Common myeloid progenitor, CD34-positive (primary cell): ENCODE measurements around the gene C3.

Experiments
- CTCF ChIA-PET: fragments of 350-600 bp; sonication (Branson Sonifier 250); formaldehyde crosslinking; loops from one replicate; lab custom pipeline; 2021; ENCODE audit warnings: antibody characterized with exemption; lab: Charles Lee
- POLR2A ChIA-PET: fragments of 350-600 bp; sonication (Branson Sonifier 250); formaldehyde crosslinking; loops from one replicate; lab custom pipeline; 2021; ENCODE audit warnings: antibody characterized with exemption; lab: Charles Lee
- DNase-seq, 3 donors: peaks; one replicate each; pipeline versions ENCODE4 v3.0.0 to v3.0.0-alpha.2; 2013
- H3K27ac ChIP-seq, 2 experiments: 1 replicate in 1 of 2; 2 replicates in 1 of 2; pipeline ENCODE4 v1.7.0; 2013; ENCODE audit warnings: inconsistent platforms in 2 of 2, low read length in 2 of 2, mild to moderate bottlenecking in 2 of 2, low read depth in 1 of 2, moderate library complexity in 1 of 2; ENCODE audit not compliant: severe bottlenecking in 2 of 2, insufficient read depth in 1 of 2, poor library complexity in 1 of 2
- H3K27me3 ChIP-seq, 5 experiments: replicated peaks in 2 of 5; 1 replicate in 3 of 5; 2 replicates in 2 of 5; pipeline versions ENCODE4 v1.6.1 to v1.7.0; 2013; ENCODE audit warnings: low read length in 4 of 5, mild to moderate bottlenecking in 2 of 5, moderate library complexity in 2 of 5, inconsistent platforms in 1 of 5; ENCODE audit not compliant: insufficient read depth in 5 of 5, control insufficient read depth in 4 of 5
- H3K36me3 ChIP-seq, 4 experiments: 1 replicate in 2 of 4; 2 replicates in 2 of 4; pipeline versions ENCODE4 v1.6.1 to v1.7.0; 2013; ENCODE audit warnings: low read length in 3 of 4, control low read depth in 1 of 4, mild to moderate bottlenecking in 1 of 4; ENCODE audit not compliant: control insufficient read depth in 4 of 4, insufficient read depth in 4 of 4
- H3K4me1 ChIP-seq, 4 experiments: 1 replicate in 3 of 4; 2 replicates in 1 of 4; pipeline versions ENCODE4 v1.6.1 to v1.7.1; 2013; ENCODE audit warnings: low read length in 3 of 4, mild to moderate bottlenecking in 3 of 4, control low read depth in 1 of 4, inconsistent platforms in 1 of 4, moderate library complexity in 1 of 4; ENCODE audit not compliant: control insufficient read depth in 4 of 4, insufficient read depth in 4 of 4; ENCODE audit errors: control extremely low read depth in 1 of 4
- H3K4me3 ChIP-seq, 7 experiments: 1 replicate in 4 of 7; 2 replicates in 3 of 7; pipeline versions ENCODE4 v1.5.1 to v1.7.0; 2013; ENCODE audit warnings: mild to moderate bottlenecking in 7 of 7, low read length in 6 of 7, moderate library complexity in 6 of 7, inconsistent platforms in 2 of 7, low read depth in 2 of 7, control low read depth in 1 of 7; ENCODE audit not compliant: insufficient read depth in 4 of 7, control insufficient read depth in 1 of 7; ENCODE audit errors: extremely low read depth in 1 of 7
- H3K9me3 ChIP-seq, 5 experiments: 1 replicate in 4 of 5; 2 replicates in 1 of 5; pipeline versions ENCODE4 v1.6.1 to v1.7.1; 2013; ENCODE audit warnings: low read length in 4 of 5, mild to moderate bottlenecking in 2 of 5, inconsistent platforms in 1 of 5, low read depth in 1 of 5, moderate library complexity in 1 of 5; ENCODE audit not compliant: control insufficient read depth in 4 of 5, insufficient read depth in 2 of 5; ENCODE audit errors: control extremely low read depth in 1 of 5
- WGBS: methylation state at CpG from one replicate; pipeline ENCODE4 v1.1.5; 2013; ENCODE audit not compliant: insufficient coverage; 5-methylcytosine and 5-hydroxymethylcytosine counted together

The C3 gene

DNA sequence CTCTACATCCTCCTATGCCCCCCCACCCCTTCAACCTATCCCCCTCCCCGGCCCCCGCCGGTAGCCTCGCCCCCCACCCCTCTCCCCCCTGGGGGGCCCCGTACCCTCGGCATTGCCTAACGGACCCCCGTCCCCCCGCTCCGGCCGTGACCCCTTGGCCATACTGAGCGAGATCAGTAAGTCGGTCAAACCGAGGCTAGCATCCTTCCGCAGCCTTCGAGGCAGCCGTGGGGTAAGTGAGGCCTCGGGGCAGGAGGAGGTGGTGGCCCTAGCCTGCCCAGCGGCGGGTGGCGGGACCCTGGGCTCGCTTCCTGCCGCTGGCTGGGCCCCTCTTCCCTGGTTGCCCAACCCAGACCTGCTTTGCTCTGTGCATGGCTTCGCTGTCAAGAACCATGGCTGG, 25.5 kb upstream of the C3 start:
- ChIA-PET CTCF (no interaction called here), POLR2A (no interaction called here)
- H3K9me3 ChIP-seq = peaks cover 0 to 4% (median 0%) of the 10 kb centered on the region in 5 experiments
- no peaks in the 10 kb centered on the region for H3K27me3 ChIP-seq
- peaks cover 0 to 6% (median 5%) of the 10 kb centered on the region in 4 experiments for H3K4me1 ChIP-seq
- H3K36me3 ChIP-seq = peaks cover 0 to 40% (median 17%) of the 10 kb centered on the region in 4 experiments
- H3K27ac ChIP-seq = no peak overlapping the region
- 96% methylated on average over 13 of the region's 24 CpGs for WGBS
- DNase-seq = no peak
- no peak overlapping the region for H3K4me3 ChIP-seq

DNA sequence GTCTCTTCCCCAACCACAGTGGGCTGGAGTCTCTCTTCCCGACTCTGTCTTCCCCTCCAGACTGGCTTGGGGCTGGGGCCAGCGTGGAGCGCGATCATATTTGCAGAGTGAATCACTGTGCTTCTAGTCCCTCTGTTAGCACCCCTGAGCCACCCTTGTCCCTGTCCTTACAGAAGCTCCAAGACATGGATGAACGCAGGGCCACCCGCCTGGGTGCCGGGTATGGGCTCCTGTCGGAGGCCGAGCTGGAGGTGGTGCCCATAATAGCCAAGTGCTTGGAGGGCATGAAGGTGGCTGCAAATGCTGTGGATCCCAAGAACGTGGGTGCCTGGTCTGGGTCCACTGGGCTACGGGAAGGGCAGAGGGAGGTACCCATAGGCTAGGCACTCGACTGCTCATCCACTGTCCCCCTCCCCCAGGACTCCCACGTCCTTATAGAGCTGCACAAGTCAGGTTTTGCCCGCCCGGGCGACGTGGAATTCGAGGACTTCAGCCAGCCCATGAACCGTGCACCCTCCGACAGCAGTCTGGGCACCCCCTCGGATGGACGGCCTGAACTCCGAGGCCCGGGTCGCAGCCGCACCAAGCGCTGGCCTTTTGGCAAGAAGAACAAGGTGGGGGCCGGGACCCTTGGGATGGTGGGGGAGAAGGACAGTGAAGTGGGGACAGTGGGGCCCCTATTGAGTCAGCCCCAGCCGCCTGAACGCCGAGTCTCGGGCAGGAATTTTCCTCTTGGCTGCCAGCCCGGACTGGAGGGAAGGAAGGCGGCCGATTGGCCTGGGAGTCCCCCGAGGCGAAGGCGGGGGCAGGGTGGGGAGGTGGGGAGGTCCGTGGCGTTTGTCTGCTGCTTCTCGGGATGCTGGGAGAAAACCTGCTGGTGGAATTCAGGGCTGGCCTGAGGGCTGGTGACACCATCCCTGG, 24.2 kb upstream of the C3 start:
- DNase-seq = no peak
- Histone ChIP-seq H3K4me1 (peaks cover 0 to 19% (median 18%) of the 10 kb centered on the region in 4 experiments), H3K9me3 (peaks cover 0 to 4% (median 0%) of the 10 kb centered on the region in 5 experiments), H3K27me3 (no peaks in the 10 kb centered on the region), H3K36me3 (peaks cover 0 to 40% (median 16%) of the 10 kb centered on the region in 4 experiments), H3K27ac (no peak overlapping the region), H3K4me3 (no peak overlapping the region)
- WGBS = 97% methylated on average over 32 of the region's 41 CpGs
- ChIA-PET POLR2A (no interaction called here), CTCF (interaction anchor here (0.9 to 2.4 kb wide), 2 partner anchors 58 to 119 kb away, joined by 3 to 5 read pairs; no protein-coding TSS in a partner anchor)

DNA sequence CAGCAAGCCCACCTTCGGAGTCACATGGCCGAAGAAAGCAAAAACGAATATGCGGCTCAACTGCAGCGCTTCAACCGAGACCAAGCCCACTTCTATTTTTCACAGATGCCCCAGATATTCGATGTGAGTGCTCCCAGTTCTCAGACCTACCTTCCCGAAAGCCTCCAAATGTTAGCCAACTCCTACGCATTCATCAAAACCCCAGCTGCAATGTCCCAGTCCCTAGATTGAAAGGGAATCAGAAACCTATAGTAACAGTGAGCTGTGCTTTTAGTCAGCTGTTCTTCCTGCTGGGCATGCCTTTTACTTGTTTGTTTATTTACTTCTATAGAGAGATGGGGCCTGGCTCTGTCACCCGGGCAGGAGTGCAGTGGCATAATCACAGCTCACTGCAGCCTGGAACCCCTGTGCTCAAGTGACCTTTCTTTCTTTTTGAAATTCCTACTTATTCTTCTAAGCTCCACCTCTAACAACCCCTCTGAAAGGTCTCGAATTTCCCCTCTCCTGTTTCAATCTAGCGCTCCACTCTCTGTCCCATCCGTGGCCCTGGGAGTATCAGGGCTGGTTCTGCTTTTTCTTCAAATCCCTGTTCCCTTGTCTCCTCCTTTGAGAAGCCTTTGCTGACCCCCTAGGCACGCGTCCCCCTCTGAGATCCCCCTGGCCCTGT, 23.4 kb upstream of the C3 start:
- no peak overlapping the region for H3K27ac ChIP-seq
- H3K4me1 ChIP-seq = peaks cover 0 to 24% (median 23%) of the 10 kb centered on the region in 4 experiments
- POLR2A ChIA-PET = no interaction called here
- CTCF ChIA-PET = interaction anchor here (2.4 kb wide), 1 partner anchor 120 kb away, joined by 5 read pairs; no protein-coding TSS in a partner anchor
- WGBS = over 99% methylated on average over 15 of the region's 15 CpGs
- peaks cover 0 to 38% (median 16%) of the 10 kb centered on the region in 4 experiments for H3K36me3 ChIP-seq
- H3K9me3 ChIP-seq = peaks cover 0 to 4% (median 0%) of the 10 kb centered on the region in 5 experiments
- no peaks in the 10 kb centered on the region for H3K27me3 ChIP-seq
- no peak overlapping the region for H3K4me3 ChIP-seq
- no peak for DNase-seq

DNA sequence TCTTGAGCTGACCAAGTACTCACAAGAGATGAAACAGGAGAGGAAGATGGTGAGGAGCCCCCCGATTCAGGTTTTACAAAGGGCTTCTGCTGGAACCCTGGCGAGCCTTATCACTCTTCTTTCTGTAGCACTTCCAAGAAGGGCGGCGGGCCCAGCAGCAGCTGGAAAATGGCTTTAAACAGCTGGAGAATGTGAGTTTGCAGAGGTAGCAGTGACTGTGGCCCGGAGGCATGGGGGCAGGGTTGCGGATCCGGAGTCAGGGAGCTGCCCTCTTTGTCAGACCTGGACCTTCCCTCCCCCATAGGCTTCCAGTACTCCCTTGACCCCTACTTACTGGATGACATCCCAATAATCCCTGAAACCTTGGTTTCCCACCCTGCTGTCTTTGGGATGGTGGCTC, 22.6 kb upstream of the C3 start:
- POLR2A ChIA-PET = no interaction called here
- no peak for DNase-seq
- Histone ChIP-seq H3K4me3 (no peak overlapping the region), H3K27me3 (no peaks in the 10 kb centered on the region), H3K36me3 (peaks cover 0 to 32% (median 16%) of the 10 kb centered on the region in 4 experiments), H3K9me3 (peaks cover 0 to 4% (median 0%) of the 10 kb centered on the region in 5 experiments), H3K4me1 (peaks cover 3 to 32% (median 30%) of the 10 kb centered on the region in 4 experiments), H3K27ac (no peak overlapping the region)
- CTCF ChIA-PET = interaction anchor here (2.4 kb wide), 1 partner anchor 120 kb away, joined by 5 read pairs; no protein-coding TSS in a partner anchor
- 95% methylated on average over 6 of the region's 7 CpGs for WGBS

DNA sequence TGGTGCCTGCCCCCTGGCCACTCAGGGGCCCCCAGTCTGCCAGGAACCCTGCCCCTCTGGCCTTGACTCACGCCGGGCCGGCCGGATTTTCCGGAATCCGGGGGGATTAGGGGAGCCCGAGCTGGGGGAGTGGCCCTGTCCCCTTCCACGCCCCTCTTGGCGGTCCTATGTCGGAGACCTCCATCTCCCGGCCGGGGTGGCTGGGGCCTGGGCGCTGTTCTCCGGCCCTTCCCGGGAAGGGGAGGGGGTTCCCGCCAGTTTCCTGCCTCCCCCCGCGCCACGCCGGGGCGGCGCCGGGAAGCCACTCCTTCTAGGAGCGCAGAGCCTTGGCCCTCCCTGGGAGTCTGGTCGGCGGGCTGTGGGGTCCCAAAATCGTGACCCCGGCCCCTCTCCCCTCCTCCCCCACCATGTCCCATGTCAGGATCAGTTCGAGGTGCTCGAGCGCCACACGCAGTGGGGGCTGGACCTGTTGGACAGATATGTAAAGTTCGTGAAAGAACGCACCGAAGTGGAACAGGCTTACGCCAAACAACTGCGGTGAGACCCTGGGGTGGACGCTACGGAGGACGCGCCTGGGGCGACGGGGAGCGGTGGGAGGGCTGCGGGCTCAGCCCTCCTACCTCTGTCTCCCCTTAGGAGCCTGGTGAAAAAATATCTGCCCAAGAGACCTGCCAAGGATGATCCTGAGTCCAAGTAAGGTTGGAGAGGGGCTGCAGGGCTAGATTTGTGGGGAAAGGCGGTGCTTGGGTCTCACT, 20.3 kb upstream of the C3 start:
- Histone ChIP-seq H3K4me3 (peak overlapping the region; percentile 43 to 82 (median 73)), H3K27me3 (no peaks in the 10 kb centered on the region), H3K27ac (peak overlapping the region in 1 of 2 experiments; percentile 54), H3K9me3 (no peaks in the 10 kb centered on the region), H3K36me3 (peaks cover 0 to 19% (median 8%) of the 10 kb centered on the region in 4 experiments), H3K4me1 (peaks cover 5 to 48% (median 46%) of the 10 kb centered on the region in 4 experiments)
- peak in 2 of 3 donors; percentile 39 to 51 for DNase-seq
- CTCF ChIA-PET = interaction anchor here (0.6 kb wide), 1 partner anchor 40 kb away, joined by 3 read pairs; no protein-coding TSS in a partner anchor
- under 1% methylated on average over 36 of the region's 46 CpGs for WGBS
- POLR2A ChIA-PET = no interaction called here

DNA sequence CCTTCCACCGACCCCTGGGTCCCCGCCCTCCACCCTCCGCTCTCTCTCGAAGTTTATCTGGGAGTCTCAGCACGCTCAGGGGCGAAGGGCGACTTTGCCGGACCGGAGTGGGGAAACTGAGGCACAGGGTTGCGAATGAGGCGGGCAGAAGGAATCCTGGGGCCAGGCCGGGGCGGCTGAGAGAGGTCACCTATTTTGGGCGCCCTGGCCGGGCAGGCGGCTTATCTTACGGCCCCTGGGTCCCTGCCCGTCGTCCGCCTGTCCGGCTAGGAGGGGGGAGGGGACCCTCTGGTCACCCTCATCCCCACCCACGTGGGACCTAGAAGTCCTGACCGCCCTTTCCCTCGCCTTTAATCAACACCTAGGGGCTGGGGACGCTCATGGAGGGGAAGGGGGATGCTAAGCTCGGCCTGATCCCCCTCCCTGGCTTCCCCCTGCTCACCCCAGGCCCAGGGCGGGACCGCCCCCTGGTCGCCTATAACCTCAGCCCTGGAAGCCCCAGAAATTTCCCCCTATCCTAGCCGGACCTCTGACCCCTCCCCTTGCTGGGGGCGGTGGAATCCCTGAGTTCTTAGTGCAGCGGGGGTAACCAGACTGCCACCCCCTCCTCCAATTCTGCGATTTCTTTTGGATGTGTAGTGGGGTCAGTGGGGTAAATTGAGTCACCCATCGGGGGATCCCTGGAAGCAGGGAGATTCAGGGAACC, 19.6 kb upstream of the C3 start:
- Histone ChIP-seq H3K36me3 (peaks cover 0 to 15% (median 7%) of the 10 kb centered on the region in 4 experiments), H3K9me3 (no peaks in the 10 kb centered on the region), H3K4me3 (peak overlapping the region; percentile 43 to 82 (median 73)), H3K4me1 (peaks cover 5 to 54% (median 50%) of the 10 kb centered on the region in 4 experiments), H3K27me3 (no peaks in the 10 kb centered on the region), H3K27ac (peak overlapping the region in 1 of 2 experiments; percentile 54)
- CTCF ChIA-PET = interaction anchor here (0.6 to 1.9 kb wide), 2 partner anchors 41 to 63 kb away, joined by 3 to 5 read pairs; no protein-coding TSS in a partner anchor
- POLR2A ChIA-PET = no interaction called here
- WGBS = 0% methylated on average over 15 of the region's 34 CpGs
- peak in 2 of 3 donors; percentile 33 to 34 for DNase-seq
